ENCODE measurements around the gene TBX21. TPM values are rescaled to one million over a fixed set of nuclear protein-coding genes. Genes with fewer than 3 reads are reported as not detected.

Gene TBX21
- total RNA-seq, 4 donors from 2014 or later, result 0.12 to 1.9 (median 1.2) TPM; not detected in 1

- H3K4me3 ChIP-seq (ENCODE audit: low read depth, poor library complexity, severe bottlenecking), result no peak overlapping the region
- intact Hi-C loops (cut with DNase I; ENCODE audit: low total_unique reads), result no loop called here
Measured at GRCh38 chr17:47708312-47708863, 24.6 kb upstream of the TBX21 start.

GRCh38 chr17:47708864-47709541, 24.0 kb upstream of the TBX21 start:
- TF ChIP-seq, protein P1, sequence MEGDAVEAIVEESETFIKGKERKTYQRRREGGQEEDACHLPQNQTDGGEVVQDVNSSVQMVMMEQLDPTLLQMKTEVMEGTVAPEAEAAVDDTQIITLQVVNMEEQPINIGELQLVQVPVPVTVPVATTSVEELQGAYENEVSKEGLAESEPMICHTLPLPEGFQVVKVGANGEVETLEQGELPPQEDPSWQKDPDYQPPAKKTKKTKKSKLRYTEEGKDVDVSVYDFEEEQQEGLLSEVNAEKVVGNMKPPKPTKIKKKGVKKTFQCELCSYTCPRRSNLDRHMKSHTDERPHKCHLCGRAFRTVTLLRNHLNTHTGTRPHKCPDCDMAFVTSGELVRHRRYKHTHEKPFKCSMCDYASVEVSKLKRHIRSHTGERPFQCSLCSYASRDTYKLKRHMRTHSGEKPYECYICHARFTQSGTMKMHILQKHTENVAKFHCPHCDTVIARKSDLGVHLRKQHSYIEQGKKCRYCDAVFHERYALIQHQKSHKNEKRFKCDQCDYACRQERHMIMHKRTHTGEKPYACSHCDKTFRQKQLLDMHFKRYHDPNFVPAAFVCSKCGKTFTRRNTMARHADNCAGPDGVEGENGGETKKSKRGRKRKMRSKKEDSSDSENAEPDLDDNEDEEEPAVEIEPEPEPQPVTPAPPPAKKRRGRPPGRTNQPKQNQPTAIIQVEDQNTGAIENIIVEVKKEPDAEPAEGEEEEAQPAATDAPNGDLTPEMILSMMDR (IDR thresholded peaks at IDR 0.05), result no peak
- TF ChIP-seq POLR2A (IDR thresholded peaks at IDR 0.05), result no peak
- no peak overlapping the region for H3K4me3 ChIP-seq (ENCODE audit: low read depth, poor library complexity, severe bottlenecking)
- no peak for DNase-seq (ENCODE audit: low spot score in 2 of 2)
- intact Hi-C loops (cut with DNase I; ENCODE audit: low total_unique reads), result no loop called here
- 84 to 85% methylated on average over 62 to 73 of the region's 89 CpGs for WGBS, 2 donors

More at GRCh38 chr17:47708312-47708863, 24.6 kb upstream of the TBX21 start:
- WGBS, 2 donors, result 73 to 76% methylated on average over 26 to 29 of the region's 31 CpGs
- TF ChIP-seq, protein P1 (IDR thresholded peaks at IDR 0.05), result no peak
- no peak for TF ChIP-seq POLR2A (IDR thresholded peaks at IDR 0.05)
- no peak for DNase-seq (ENCODE audit: low spot score in 2 of 2)

GRCh38 chr17:47709594-47709993, 23.4 kb upstream of the TBX21 start:
- intact Hi-C loops (cut with DNase I; ENCODE audit: low total_unique reads), result no loop called here
- DNase-seq (ENCODE audit: low spot score in 2 of 2), result no peak
- 90 to 93% methylated on average over 3 of the region's 3 CpGs for WGBS, 2 donors
- no peak for TF ChIP-seq POLR2A (IDR thresholded peaks at IDR 0.05)
- no peak overlapping the region for H3K4me3 ChIP-seq (ENCODE audit: low read depth, poor library complexity, severe bottlenecking)

GRCh38 chr17:47711366-47712099, 21.5 kb upstream of the TBX21 start:
- intact Hi-C loops (cut with DNase I; ENCODE audit: low total_unique reads), result no loop called here
- WGBS, 2 donors, result 88 to 89% methylated on average over 15 of the region's 15 CpGs
- no peak overlapping the region for H3K4me3 ChIP-seq (ENCODE audit: low read depth, poor library complexity, severe bottlenecking)
- DNase-seq (ENCODE audit: low spot score in 2 of 2), result no peak
- TF ChIP-seq, protein P1 (IDR thresholded peaks at IDR 0.05), result no peak
- no peak for TF ChIP-seq POLR2A (IDR thresholded peaks at IDR 0.05)

- intact Hi-C loops (cut with DNase I; ENCODE audit: low total_unique reads), result no loop called here
- no peak overlapping the region for H3K4me3 ChIP-seq (ENCODE audit: low read depth, poor library complexity, severe bottlenecking)
- TF ChIP-seq, protein P1 (IDR thresholded peaks at IDR 0.05), result no peak
- TF ChIP-seq POLR2A (IDR thresholded peaks at IDR 0.05), result no peak
- no peak for DNase-seq (ENCODE audit: low spot score in 2 of 2)
- WGBS, 2 donors, result 57 to 60% methylated on average over 5 of the region's 5 CpGs
Measured at GRCh38 chr17:47712330-47713023, 20.6 kb upstream of the TBX21 start.
